NCI-H774 (cell line): ENCODE results near the gene UQCR11.
"Not testable (repeated sequence)": the region's sequence is repeated elsewhere in the genome, so short reads cannot be mapped to it uniquely, and the experiment has no call there.

Experiments used
- DNase-seq: peaks from one replicate; lab custom pipeline; 2025; lab: John Stamatoyannopoulos, UW

Gene UQCR11

GRCh38 chr19:1605236-1606137, at the start of gene UQCR11:
Gene UQCR11, minus strand, starts transcription at chr19:1605462. Its CDS starts 53 bp downstream, at chr19:1605409.
- DNase-seq = peak; percentile 93

GRCh38 chr19:1654178-1654792, 49.0 kb upstream of the UQCR11 start:
- DNase-seq = no peak

DNA sequence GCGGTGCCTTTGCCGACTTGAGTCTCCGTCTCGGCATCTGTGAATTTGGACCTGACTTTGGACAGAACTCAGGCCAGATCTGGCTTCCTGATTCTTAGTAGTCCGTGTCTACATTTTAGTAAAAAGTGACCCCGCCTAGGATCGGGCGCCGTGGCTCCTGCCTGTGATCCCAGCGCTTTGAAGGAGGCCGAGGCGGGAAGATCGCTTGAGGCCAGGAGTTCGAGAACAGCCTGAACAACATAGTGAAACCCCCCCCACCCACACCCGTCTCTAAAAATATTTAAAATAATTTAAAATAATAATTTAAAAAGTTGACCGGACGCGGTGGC, 48.0 kb upstream of the UQCR11 start:
- no peak for DNase-seq

DNA sequence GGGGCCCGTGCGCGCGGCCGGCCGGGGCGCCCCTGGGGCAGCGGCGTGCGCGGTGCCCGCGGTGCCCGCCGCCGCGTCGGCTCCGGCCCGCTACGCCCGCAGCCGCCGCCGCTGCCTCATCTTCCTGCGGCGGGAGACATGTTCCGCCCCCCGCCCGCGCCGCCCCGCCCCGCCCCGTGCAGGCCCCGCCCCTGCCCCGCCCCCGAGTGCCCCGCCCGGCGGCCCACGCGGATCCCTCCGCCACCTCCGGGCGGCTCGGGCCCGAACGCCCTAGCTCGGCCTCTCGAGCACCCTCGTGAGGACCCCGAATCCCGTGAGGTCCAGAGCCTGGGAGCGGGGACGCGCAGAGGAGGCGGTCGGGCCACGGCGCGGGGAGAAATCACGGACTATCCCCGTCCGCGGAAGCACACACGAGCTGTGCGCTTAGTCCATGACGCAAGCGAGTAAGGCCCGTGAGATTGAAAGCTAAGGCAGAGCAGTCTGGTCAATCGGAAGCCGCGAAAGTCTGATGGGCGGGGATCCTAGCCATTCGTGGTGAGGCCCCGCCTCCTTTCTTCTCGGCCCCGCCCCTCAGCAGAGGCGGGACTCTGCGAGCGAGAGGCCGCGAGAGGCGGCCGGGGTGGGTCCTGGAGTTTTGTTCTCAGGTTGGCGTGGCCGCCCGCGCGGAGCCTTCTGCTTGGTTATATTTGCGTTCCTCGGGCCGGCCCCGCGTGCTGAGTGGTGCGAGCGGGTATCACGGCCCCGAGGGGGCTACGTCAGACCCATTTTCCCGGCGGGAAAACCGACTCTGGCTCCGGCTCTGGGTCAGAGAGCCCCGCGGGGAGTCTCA, 47.4 kb upstream of the UQCR11 start, which contains the start of gene TCF3:
TCF3 (minus strand) TSS at position 145 of the 829 bp plus-strand sequence. CDS start 2,367 bp downstream, outside the sequence.
- DNase-seq = peak; percentile 97

DNA sequence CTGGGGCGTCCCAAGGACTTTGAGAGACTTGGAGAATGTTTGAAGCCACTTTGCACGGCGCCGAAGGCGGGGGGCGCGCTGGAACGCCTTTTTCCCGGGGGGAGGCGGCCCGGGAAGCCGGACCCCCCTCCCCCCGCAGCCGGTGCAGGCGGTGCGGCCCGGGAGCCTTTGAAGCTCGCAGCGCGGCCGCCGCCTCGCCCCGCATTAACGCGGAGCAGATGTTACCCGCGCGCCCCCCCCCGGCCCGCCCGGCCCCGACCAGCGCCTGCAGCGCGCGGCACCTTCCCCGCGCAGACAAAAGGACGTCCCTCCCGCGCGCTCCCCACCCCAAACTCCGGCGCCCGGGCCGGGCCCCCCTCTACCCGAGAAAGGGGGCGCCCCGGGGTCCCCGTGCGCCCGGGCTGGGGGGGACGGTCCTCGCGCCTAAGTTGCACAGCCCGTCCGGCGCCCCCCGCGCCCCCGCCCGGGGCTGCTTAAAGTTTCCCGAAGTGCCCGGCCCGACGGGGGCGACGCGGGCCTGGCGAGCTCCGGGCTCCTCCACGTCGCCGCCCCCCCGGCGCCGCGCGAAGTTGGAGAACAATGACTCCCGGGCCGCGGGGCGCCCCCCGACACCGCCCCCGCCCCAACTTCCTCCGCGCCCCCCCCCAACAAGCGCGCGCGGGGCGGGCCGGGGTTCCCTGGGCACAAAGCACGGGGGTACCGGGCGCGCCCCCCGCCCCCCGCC, 46.5 kb upstream of the UQCR11 start:
- peak; percentile 8 for DNase-seq

GRCh38 chr19:1650650-1651567, 45.6 kb upstream of the UQCR11 start:
- no peak for DNase-seq

DNA sequence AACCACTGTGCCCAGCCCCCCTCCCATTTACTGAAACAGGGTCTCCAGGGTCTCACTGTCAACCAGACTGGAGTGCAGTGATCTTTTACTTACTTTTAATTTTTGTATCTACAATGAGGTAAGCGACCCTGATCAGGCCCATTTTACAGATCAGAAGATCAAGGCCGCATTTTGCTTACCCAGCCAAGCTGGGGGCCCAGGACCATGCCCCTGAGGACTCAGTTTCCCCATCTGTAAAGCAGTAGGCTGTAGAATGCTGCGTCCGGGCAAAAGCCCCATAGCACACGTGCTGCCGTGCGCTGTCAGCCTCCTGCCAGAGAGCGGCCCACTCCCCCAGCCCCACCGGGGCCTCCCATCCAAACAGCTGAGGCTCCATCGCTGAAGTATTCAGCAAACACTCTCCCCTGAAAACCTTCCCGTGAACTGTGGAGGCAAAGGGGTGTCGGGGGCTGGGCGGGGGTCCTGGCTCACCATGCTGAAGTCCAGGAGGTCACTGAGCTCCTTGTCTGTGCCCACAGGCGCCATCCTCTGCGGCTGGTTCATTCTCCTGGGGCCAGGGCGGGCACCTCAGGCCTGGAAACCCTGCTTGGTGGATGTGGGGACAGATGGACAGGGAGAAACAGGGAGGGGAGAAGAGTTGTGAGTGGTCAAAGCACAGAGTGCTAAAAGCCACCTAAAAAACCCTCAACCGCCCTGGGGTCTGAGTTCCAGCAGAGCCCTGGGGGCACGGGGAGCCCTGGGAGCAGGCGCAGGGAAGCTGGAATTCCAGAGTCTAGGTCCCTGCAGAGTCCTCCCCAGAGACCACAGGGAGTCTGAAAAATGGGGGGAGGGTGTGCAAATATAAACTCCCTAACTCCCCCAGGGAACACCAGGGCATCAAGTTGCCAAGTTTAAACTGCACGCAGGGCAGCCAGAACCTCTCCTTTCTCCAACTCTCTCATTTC, 44.7 kb upstream of the UQCR11 start:
- no peak for DNase-seq

- DNase-seq = no peak
Observed at GRCh38 chr19:1648920-1649541, 43.8 kb upstream of the UQCR11 start.

- no peak for DNase-seq
Observed at GRCh38 chr19:1648459-1648849, 43.2 kb upstream of the UQCR11 start.

GRCh38 chr19:1647501-1648458, 42.5 kb upstream of the UQCR11 start:
- DNase-seq = no peak

DNA sequence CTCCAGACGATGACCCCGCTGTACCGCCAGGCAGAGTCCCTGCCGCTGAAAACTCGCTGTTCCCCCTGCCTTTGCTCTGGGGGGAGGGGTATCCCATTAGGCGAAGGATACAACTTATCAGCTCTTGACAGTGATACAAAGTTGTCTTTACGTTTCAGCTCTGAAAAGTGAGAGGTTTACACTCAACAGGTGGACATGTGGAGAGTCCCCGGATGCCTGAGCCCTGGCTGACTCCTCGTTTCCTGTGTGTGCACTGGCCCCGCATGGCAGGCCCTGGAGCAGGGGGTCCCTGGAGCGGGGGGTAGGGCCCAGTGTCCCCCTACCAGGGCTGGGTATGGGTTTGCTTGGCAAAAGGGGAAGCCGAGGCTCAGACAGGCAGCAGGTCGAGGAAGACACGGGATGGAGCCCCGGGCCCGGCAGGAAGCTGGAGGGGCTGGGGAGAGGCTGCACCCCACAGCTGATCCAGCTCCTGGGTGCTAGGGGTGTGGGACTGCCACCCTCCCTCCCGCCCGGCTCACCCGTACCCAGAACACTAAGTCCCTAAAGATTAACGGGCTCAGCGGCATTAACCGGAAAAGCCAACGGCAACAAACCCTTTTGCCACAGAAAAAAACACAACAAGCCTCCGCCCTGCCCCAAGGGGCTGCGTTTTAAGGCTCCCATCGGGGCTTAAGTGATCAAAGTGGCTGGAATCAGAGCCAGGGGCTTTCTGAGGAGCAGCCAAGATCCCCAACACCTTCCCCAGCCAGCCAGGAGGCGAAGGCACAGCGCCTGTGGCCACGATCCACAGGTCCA, 41.6 kb upstream of the UQCR11 start:
- DNase-seq = no peak

DNA sequence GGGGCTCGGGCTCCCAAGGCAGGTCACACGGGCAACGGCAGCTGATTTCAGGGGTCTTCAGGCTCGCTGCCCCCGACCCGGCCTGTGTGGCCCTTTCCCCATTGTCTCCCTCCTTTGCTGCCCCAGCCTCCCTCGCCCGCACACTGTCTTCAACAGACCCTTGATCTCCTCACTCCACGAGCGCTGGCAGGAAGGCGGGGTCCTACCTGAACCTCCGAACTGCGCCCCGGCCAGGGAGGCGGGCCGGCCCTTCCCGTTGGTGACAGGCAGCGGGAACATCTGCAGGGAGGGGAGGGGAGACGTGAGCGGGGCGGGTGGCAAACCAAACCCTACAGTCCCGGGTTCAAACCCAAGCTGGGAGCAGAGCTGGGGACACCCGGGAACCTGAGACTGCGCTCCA, 40.9 kb upstream of the UQCR11 start:
- DNase-seq = no peak

DNA sequence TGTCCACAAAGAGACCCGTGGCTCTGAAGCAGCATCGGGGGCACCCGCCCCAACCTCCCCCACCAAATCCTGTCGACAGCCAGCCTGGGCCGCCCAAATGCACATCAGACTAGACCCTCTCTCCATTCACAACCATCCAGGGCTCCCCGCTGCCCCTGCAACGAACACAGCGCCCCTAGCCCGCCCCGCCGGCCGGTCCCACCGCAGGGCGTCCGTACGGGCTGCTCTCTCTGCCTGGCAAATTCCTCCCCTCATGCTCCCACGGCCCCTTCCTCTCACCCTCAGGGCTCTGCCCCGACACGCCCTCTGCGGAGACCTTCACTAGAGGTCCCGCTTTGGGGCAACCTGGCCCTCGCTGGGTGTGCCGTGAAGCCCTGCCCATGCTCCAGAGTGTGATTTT, 40.0 kb upstream of the UQCR11 start:
- no peak for DNase-seq

DNA sequence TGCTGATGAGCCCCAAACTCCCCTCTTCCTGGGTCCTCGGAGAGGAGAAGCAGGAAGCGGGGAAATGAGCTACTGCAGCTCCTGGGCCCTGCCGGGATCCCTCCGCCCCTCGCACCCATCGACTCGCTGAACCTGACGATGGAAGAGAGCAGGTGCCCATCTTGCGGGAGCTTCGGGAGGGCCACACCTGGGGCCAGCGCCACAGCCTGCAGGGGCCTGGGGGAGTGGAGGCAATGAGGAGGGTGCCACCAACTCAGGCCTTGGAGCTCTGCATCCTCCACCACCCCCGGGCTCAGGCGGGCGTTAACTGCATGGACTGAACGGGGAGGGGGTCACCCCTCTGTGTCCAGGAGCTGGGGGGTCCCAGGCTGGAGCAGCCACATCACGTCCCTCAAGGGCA, 38.8 kb upstream of the UQCR11 start:
- DNase-seq = no peak

GRCh38 chr19:1640893-1641448, 35.7 kb upstream of the UQCR11 start:
- not testable (repeated sequence) for DNase-seq

DNA sequence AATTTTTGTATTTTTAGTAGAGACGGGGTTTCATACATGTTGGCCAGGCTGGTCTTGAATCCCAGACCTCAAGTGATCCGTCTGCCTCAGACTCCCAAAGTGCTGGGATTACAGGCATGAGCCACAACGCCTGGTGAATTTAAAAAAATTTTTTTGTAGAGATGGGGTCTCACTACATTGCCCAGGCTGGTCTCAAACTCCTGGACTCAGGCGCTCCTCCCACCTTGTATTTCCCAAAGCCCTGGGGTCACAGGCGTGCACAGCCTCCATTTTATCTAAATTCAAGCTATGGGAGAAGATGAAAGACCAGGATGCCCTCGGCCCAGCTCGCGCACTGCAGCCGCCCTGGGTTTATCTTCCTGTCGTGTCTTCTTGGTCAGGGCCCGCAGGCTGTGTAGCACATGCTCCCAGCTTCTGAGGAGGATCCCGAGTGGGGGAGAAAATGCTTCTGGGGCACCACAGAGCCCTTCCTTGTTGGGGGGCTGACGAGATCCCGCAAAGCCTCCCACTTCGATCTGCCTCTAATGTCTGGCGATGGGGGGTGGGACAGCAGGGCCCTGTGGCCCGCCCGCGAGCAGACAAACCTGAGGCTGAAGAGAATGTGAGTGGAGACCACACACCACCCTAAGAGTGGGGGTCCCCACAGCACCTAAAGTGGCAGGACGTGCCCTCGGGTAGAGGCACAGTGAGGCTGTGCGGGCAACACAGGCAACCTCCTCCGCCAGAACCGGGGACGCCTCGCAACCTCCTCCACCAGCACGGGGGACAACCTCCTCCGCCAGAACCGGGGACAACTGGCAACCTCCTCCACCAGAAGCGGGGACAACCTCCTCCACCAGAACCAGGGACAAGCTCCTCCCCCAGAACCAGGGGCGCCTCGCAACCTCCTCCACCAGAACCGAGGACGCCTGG, 31.3 kb upstream of the UQCR11 start:
- DNase-seq = no peak
